ENCODE data around the gene CTDP1. TPM values are rescaled to one million over a fixed set of nuclear protein-coding genes. Genes with fewer than 3 reads are reported as not detected.

The CTDP1 gene
- total RNA-seq, 1 donor from 2014 or later, result 23.9 TPM

- no peaks in the 10 kb centered on the region for H3K4me1 Mint-ChIP-seq (ENCODE audit: low read depth)
- H3K9me3 Mint-ChIP-seq (ENCODE audit: low read depth), result no peaks in the 10 kb centered on the region
- H3K4me3 Mint-ChIP-seq (ENCODE audit: low read depth), result no peak overlapping the region
- H3K27ac Mint-ChIP-seq, result peak overlapping the region; percentile 16
- no peak for TF ChIP-seq CTCF (IDR thresholded peaks at IDR 0.05; ENCODE audit: unreplicated experiment)
- no peaks in the 10 kb centered on the region for H3K27me3 Mint-ChIP-seq
- DNase-seq (ENCODE audit: low spot score, unreplicated experiment), result no peak
- H3K36me3 Mint-ChIP-seq (ENCODE audit: insufficient read depth), result peaks cover 11% of the 10 kb centered on the region
These were observed 32.7 kb downstream of the CTDP1 start for GRCh38 chr18:79712206-79712857.

- Mint-ChIP-seq H3K4me1 (ENCODE audit: low read depth) (no peaks in the 10 kb centered on the region), H3K36me3 (ENCODE audit: insufficient read depth) (peaks cover 11% of the 10 kb centered on the region), H3K9me3 (ENCODE audit: low read depth) (no peaks in the 10 kb centered on the region), H3K27me3 (no peaks in the 10 kb centered on the region), H3K27ac (no peak overlapping the region), H3K4me3 (ENCODE audit: low read depth) (no peak overlapping the region)
- TF ChIP-seq CTCF (IDR thresholded peaks at IDR 0.05; ENCODE audit: unreplicated experiment), result no peak
- DNase-seq (ENCODE audit: low spot score, unreplicated experiment), result no peak
These were observed 33.7 kb downstream of the CTDP1 start for GRCh38 chr18:79713341-79713740.

GRCh38 chr18:79714531-79715240, 35.1 kb downstream of the CTDP1 start:
- no peak for DNase-seq (ENCODE audit: low spot score, unreplicated experiment)
- peaks cover 22% of the 10 kb centered on the region for H3K36me3 Mint-ChIP-seq (ENCODE audit: insufficient read depth)

GRCh38 chr18:79715280-79715679, 35.7 kb downstream of the CTDP1 start:
- Mint-ChIP-seq H3K4me1 (ENCODE audit: low read depth) (no peaks in the 10 kb centered on the region), H3K27me3 (no peaks in the 10 kb centered on the region), H3K4me3 (ENCODE audit: low read depth) (no peak overlapping the region), H3K27ac (no peak overlapping the region), H3K36me3 (ENCODE audit: insufficient read depth) (peaks cover 21% of the 10 kb centered on the region), H3K9me3 (ENCODE audit: low read depth) (no peaks in the 10 kb centered on the region)
- no peak for TF ChIP-seq CTCF (IDR thresholded peaks at IDR 0.05; ENCODE audit: unreplicated experiment)
- no peak for DNase-seq (ENCODE audit: low spot score, unreplicated experiment)

More at GRCh38 chr18:79714531-79715240, 35.1 kb downstream of the CTDP1 start:
- TF ChIP-seq CTCF (IDR thresholded peaks at IDR 0.05; ENCODE audit: unreplicated experiment), result no peak
- Mint-ChIP-seq H3K27me3 (no peaks in the 10 kb centered on the region), H3K27ac (no peak overlapping the region), H3K9me3 (ENCODE audit: low read depth) (no peaks in the 10 kb centered on the region), H3K4me1 (ENCODE audit: low read depth) (no peaks in the 10 kb centered on the region), H3K4me3 (ENCODE audit: low read depth) (no peak overlapping the region)

- H3K36me3 Mint-ChIP-seq (ENCODE audit: insufficient read depth), result peaks cover 25% of the 10 kb centered on the region
- no peak for TF ChIP-seq CTCF (IDR thresholded peaks at IDR 0.05; ENCODE audit: unreplicated experiment)
- H3K4me1 Mint-ChIP-seq (ENCODE audit: low read depth), result no peaks in the 10 kb centered on the region
- no peak overlapping the region for H3K4me3 Mint-ChIP-seq (ENCODE audit: low read depth)
- DNase-seq (ENCODE audit: low spot score, unreplicated experiment), result no peak
- no peaks in the 10 kb centered on the region for H3K9me3 Mint-ChIP-seq (ENCODE audit: low read depth)
- H3K27ac Mint-ChIP-seq, result no peak overlapping the region
- H3K27me3 Mint-ChIP-seq, result no peaks in the 10 kb centered on the region
These were observed 37.5 kb downstream of the CTDP1 start for GRCh38 chr18:79717059-79717458.

Data from progenitor cell of endocrine pancreas (in vitro differentiated cells).